ENCODE data around the gene UBIAD1.
"Not testable (repeated sequence)": the region's sequence is repeated elsewhere in the genome, so short reads cannot be mapped to it uniquely, and the experiment has no call there.

UBIAD1 gene

DNA sequence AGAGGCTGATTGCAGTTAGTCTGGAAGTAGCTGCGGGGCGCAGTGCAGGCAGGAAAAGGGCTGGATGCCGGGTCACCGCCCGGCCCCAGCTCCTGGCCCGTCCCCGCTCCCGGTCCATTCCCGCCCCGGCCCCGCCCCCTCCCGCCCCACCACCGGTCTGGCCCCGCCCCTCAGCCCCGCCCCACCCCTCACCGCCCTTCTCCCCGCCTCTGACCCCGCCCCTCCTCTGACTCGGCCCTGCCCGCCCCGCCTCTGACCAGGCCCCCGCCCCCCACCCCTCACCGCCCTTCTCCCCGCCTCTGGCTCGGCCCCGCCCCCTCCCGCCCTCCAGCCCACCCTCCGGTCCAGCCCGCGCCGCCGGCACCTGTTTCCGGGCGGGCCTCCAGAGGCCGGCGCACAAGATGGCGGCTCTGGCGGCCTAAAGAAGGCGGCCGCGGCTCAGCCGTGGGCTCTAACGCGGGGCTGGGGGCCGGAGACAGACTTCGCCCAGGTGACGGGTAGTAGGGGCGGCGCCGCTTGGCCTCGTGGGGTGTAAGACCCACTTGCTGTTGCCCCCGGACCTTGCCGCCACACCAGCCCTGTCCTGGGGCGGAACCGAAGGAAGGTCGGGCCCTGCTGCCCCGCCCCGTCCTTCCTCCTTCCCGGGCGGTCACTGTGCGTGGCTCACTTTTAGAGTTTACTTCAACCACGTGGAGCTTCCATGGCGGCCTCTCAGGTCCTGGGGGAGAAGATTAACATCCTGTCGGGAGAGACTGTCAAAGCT lies at the start of gene UBIAD1:
UBIAD1 (plus strand) TSS at position 367 of the 763 bp plus-strand sequence; CDS start at position 701, 334 bp downstream.
- DNase-seq (ENCODE audit: low read depth): peak; percentile 72

DNA sequence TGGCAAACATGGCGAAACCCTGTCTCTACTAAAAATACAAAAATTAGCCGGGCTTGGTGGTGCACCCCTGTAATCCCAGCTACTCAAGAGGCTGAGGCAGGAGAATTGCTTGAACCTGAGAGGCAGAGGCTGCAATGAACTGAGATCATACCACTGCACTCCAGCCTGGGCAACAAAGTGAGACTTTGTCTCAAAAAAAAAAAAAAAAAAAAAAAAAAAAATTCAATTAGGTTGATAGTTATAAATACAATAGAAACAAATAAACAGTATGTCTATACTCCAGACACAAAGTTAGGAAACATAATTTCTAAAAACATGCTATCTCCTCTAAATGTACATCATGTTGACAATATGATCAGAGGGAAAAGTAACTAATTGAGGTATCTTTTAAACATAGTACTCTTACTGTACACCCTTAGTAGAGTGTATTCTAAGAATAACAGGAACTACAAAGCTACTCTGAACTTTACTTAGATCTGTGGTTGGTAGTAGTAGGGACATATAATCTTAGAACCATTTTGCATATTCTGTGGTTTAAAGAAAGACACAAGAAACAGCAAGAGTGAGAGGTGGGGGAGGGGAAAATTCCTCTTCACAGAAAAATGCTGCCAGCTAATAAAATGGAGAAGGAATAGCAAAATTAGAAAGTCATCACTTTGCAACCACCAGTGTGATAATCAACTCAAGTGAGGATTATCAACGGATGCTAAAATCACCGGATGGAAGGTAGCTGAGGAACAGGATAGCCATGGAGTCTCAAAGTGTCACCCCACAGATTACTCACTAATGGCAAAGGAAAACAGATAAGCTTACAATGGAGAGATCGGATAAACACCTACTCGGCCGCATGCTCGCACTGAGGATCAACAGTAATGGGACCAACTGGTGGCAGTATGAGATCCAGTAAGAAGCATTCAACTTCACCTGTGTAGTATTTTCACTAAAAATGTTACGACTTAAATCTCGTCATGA lies 45.6 kb upstream of the UBIAD1 start:
- DNase-seq (ENCODE audit: low read depth): no peak

- DNase-seq (ENCODE audit: low read depth): no peak
Measured at GRCh38 chr1:11229203-11229602, 43.8 kb upstream of the UBIAD1 start.

- no peak for DNase-seq (ENCODE audit: low read depth)
Measured at GRCh38 chr1:11233208-11233607, 39.8 kb upstream of the UBIAD1 start.

DNA sequence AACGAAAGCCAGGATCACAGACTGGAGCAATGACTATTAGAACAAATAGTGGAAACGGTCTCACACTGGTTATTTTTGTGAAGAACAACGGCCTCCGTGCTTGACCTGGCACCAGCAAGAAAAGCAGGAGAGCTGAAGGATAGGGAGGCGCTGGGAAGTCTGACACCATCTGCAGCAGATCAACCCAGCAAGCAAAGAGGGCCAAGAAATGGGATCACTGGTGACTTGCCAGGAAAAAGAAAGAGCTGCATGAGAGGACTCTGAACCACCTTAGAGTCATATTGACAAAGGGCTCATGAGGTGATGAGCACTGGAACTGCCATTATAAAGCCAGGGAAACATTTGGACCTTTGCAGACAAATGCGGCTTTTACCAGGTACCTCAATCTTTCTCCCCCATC lies 35.6 kb upstream of the UBIAD1 start:
- DNase-seq (ENCODE audit: low read depth): no peak

GRCh38 chr1:11238311-11238710 lies 34.7 kb upstream of the UBIAD1 start:
- DNase-seq (ENCODE audit: low read depth): no peak

DNA sequence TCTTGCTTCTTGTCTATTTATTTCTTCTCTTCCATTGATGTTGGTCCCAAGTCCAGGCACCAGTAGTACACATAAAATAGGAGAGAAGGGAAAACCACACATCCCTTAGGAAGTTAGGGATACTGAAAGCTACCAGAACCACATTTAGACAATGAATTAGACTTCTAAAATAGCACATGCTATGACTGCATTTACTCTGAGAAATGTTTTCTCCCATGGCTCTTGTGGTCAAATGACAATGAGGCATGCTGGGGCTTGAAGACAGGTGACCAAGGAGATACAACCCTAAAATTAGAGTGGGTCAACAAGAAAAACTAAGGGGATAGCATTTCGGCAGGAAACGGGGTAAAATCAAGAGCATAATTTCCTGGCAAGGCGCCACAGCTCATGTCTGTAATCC lies 27.8 kb upstream of the UBIAD1 start:
- no peak for DNase-seq (ENCODE audit: low read depth)

DNA sequence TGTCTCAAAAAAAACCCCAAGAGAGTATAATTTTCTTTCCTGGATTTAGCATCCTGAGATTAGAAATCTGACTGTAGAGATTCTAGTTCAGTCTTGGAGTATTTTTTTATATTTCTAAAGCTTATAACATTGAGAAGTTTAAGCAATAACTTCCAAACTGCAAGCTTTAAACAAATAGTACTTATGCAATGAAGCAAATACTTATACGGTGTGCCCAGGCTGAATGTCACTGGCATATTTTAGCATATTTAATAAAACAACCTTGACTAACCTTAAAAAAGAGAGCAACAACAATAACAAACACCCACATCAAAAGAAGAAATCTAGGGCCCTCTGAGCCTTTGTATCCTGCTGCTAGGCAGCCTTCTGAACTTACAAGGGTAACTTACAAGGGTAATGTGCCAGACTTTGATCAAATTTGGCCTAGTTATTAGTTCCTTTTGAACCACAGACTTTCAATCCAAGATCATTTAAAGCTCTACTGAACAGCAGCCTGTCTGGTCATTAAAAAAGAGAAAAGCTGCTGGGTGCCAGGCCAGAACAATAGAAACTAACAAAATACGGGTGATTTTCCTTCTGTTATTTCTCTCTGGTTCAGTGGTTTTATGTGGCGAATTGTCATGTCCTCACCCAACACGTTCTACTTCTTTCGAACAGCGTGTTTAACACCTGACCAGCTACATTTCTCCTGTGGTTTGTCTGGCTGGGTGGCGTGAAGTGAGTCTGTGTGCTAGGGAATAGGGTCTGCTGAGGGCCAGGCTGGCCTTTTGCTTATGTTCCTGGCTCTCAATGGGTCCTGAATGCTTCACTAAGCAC lies 26.9 kb upstream of the UBIAD1 start:
- DNase-seq (ENCODE audit: low read depth): no peak

GRCh38 chr1:11248169-11248568 lies 24.8 kb upstream of the UBIAD1 start:
- DNase-seq (ENCODE audit: low read depth): no peak

- no peak for DNase-seq (ENCODE audit: low read depth)
Measured at GRCh38 chr1:11252538-11252937, 20.5 kb upstream of the UBIAD1 start.

- DNase-seq (ENCODE audit: low read depth): no peak
Measured at GRCh38 chr1:11253226-11253625, 19.8 kb upstream of the UBIAD1 start.

- no peak for DNase-seq (ENCODE audit: low read depth)
Measured at GRCh38 chr1:11256299-11256698, 16.7 kb upstream of the UBIAD1 start.

DNA sequence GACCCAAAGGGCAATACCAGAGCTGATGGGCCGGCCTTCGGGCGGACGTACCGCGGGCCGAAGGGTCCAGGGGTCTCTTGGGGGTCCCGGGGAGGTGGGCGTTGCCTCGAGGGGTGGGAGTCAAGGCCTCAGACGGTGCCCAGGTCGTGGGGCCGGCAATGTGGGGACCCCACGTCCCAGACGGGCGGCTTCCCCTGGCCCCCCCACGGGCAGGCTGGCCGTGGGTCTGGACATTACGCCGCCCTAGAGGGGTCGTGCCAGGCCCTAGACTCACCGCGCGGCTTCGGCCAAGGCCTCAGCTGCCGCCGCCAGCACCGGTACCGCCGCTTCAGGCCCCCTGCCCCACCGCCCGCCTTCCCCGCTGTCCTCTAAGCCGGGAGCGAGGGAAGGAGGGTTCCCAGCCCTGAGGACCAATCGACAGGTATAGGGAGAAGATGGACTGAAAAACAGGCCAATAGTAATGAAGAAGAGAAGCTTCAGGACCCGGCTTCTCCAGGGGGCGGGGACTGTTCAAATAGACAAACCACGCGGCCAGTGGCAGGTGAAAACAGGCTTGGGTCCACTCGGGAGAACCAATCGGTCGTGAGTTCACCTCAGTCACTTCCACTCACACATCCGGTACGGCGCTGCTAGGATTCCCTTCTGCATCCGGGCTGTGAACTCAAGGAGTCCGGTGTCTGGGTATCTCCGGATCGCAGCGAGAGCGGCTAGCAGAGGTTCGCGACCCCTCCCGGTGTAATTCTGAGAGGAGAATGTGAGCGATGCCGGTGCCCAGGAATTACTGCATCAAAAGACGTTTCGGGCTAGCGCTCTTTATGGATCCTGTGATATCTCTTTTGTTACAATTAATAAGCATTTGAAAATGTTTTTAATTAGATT lies 10.6 kb upstream of the UBIAD1 start, which contains the start of gene MTOR:
MTOR (minus strand) TSS at position 381 of the 879 bp plus-strand sequence. CDS start 3,142 bp downstream, outside the sequence.
- peak; percentile 100 for DNase-seq (ENCODE audit: low read depth)

DNA sequence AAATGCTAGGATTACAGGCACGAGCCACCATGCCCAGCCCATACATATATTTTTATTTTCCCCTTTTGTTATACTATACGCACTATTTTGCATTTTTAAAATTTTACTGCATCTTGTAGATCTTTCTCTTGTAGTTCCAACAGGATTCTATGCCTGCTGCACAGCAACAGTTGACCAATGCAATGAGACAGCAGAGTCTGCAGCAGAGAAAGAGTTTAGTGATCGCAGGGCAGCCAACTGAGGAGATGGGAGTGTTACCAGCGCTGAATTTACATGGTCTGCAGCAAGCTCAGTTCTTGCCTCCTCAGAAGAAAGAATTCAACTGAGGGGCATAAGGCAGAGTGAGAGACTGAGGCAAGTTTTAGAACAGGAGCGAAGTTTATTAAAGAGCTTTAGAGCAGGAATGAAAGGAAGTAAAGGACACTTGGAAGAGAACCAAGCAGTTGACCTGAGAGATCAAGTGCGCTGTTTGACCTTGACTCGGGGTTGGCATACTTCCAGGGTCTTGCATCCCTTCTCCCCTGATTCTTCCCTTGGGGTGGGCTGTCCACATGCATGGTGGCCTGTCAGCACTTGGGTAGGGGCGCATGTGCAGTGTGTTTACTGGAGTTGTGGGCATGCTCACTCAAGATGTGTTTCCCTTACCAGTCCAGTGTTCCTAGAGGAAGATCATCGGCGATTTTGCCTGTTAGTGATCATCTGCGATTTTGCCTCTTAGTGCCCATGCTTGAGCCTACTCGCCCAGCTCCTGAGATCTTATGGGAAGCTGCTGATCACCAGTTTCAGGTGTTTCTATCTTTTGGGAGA lies 6.5 kb upstream of the UBIAD1 start:
- no peak for DNase-seq (ENCODE audit: low read depth)

DNA sequence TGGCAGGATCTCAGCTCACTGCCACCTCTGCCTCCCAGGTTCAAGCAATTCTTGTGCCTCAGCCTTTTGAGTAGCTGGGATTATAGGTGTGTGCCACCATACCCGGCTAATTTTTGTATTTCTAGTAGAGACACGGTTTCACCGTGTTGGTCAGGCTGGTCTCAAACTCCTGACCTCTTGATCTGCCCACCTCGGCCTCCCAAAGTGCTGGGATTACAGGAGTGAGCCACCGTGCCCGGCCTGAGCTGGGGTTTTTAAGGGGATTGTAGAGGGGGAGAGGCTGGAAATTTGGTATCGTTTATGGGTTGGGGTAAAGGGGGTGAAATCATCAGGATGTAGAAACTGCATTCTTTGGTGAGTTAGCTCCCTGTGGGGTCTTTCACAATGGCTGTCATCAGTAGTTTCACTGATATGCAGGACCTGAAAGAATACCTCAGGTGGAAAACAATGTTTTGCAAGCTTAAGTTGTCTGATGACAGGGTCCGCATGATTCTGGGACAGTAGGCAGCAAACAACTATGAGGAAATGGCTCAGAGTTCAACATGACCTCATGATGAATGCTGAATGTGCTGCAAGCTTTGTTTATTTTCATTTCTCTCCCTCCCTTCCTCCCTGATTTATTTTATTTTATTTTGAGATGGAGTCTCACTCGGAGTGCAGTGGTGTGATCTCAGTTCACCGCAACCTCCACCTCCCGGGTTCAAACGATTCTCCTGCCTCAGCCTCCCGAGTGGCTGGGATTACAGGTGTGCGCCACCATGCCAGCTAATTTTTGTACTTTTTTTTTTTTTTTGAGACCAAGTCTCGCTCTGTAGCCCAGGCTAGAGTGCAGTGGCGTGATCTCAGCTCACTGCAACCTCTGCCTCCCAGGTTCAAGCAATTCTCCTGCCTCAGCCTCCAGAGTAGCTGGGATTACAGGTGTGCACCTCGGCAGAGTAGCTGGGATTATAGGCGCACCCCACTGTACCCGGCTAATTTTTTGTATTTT lies 5.4 kb upstream of the UBIAD1 start:
- DNase-seq (ENCODE audit: low read depth): not testable (repeated sequence)

DNA sequence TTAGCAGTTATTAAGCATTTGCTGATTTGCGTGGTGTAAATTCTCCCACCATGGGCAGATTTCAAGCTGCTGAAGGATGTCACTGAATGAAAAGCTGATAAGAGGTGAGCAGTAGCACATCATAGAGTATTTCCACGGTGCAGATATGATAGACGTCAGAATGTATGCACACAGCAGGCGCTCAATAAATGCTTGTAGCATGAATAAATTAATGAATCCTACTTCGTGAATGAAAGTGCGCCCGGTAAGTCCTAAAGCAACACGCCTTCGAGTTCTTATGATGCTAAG lies 510 bp upstream of the UBIAD1 start:
- no peak for DNase-seq (ENCODE audit: low read depth)

DNA sequence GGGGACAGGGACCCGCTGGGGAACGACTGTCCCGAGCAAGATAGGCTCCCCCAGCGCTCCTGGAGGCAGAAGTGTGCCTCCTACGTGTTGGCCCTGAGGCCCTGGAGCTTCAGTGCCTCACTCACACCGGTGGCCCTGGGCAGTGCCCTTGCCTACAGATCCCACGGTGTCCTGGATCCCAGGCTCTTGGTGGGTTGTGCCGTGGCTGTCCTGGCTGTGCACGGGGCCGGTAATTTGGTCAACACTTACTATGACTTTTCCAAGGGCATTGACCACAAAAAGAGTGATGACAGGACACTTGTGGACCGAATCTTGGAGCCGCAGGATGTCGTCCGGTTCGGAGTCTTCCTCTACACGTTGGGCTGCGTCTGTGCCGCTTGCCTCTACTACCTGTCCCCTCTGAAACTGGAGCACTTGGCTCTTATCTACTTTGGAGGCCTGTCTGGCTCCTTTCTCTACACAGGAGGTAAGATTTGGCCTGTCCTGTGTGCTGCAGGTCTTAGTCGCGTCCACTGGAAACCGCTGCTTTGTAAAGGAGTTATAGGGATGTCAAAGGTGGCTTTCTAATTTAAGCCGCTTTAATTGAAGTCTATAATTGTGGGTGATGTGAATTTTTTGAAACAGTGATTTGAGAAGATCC lies 717 bp downstream of the UBIAD1 start:
- DNase-seq (ENCODE audit: low read depth): no peak

DNA sequence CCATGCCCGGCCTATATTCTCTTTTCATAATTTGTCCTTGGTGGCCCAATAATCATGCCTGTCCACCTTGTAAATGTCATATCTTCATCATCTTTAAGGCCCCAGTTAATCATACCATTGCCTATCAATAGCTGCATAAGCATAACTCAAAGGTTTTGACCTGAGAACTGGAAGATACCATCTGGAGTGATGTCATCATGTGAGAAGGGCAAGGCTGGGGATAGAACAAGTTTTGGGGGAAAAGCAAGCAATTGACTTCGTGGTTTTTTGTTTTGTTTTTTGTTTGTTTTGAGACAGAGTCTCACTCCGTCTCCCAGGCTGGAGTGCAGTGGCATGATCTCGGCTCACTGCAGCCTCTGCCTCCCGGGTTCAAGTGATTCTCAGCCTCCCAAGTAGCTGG lies 6.2 kb downstream of the UBIAD1 start:
- DNase-seq (ENCODE audit: low read depth): no peak

DNA sequence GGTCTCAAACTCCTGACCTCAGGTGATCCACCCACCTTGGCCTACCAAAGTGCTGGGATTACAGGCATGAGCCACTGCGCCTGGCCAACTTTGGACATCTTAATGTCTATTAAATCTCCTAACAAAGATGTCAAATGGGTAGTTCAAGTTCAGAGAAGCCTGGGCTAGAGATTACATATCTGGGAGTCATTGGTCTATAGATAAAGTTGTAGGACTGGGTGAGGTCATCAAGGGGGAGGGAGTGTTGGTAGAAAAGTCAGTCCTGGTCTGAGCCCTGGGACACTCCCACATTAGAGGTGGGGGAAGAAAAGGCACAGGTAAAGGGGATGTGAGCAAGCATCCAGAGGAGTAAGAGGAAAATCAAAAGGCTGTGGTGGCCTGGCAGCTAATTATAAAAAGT lies 6.6 kb downstream of the UBIAD1 start:
- no peak for DNase-seq (ENCODE audit: low read depth)

Measured in fibroblast of the conjunctiva (primary cell).